HG03175 (cell line): ENCODE data around the gene GABRB3.

ENCODE experiments used
- ATAC-seq: cut with Tn5 transposase; IDR thresholded peaks from one replicate; pipeline ENCODE4 v1.9.1; 2021; ENCODE audit warnings: mild to moderate bottlenecking, moderate library complexity; ENCODE audit not compliant: unreplicated experiment

Gene GABRB3

DNA sequence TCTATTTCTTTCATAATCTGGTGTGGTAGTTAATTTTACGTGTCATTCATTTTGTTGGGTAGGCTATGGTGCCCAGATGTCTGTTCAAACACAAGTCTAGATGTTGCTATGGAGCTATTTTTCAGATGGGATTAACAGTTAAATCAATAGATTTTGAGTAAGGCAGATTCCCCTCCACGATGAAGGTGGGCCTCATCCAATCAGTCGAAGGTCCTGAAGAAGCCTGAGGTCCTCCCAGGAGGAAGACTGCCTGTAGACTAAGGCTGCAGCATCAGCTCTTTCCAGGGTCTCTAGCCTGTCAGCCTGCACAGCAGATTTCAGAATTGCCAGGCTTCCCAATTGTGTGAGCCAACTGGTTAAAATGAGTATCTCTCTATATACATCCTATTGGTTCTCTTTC, 92.9 kb downstream of the GABRB3 start:
- ATAC-seq: no peak

DNA sequence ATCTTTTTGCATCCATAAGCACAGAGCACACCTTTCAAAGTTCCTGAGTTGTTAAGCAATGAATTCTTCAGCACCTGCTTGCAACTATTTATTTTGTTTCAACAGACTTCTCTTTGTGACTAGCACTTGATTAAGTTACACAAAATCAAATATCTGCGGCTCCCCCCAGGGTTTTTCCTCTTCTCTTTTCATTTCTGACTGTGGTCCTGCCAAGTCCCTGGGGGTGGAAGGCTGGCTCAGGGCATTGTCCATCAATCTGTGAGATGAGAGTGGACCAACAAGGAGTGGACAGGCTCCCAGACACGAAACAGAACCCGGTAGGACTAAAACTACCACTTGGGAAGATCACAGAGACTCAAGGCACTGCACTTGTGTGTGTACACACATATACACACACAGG, 96.8 kb downstream of the GABRB3 start:
- no peak for ATAC-seq

- no peak for ATAC-seq
These were observed 98.4 kb downstream of the GABRB3 start for GRCh38 chr15:26674467-26674866.

- ATAC-seq: no peak
These were observed 99.4 kb downstream of the GABRB3 start for GRCh38 chr15:26673445-26673844.

DNA sequence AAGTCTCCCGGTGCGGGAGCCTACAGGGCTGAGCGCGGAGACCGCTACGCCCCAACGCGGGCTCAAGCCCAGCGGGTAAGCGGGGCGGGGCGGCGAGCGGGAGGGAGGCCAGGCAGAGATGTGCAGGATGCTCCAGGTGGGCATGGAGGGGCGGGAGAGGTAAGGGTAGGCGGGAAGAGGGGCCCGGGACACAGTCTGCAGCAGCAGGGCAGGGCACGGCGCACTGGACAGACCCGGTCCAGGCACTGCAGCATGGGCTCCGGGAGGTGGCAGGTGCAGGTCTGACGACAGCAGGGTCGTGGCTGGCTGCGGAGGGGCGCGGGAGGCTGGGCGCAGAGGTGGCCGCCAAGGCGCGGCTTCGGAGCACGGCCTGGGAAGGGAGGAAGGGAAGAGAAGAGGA, 102.8 kb downstream of the GABRB3 start:
- ATAC-seq: no peak

- ATAC-seq: no peak
These were observed 105.5 kb downstream of the GABRB3 start for GRCh38 chr15:26667222-26667988.

GRCh38 chr15:26665957-26666791, 106.7 kb downstream of the GABRB3 start:
- no peak for ATAC-seq

DNA sequence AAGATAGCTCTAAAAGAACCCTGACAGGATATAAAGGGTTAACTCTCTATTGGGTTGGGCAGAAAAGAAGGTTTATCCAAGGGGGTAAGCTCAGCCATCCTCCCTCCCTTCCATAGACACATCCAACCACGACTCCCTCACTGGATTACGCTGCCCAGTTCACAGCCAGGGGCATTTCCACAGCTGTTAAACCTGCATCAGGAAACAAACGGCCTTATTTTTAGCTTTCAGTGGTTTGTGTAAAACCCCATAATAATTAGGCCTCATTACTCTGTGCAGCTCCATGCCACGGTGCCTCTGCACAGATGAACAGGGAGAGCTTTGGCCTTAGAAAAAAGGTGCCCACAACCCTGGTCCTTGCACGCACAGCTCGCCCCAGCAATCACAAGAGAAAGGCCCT, 110.6 kb downstream of the GABRB3 start:
- ATAC-seq: no peak

DNA sequence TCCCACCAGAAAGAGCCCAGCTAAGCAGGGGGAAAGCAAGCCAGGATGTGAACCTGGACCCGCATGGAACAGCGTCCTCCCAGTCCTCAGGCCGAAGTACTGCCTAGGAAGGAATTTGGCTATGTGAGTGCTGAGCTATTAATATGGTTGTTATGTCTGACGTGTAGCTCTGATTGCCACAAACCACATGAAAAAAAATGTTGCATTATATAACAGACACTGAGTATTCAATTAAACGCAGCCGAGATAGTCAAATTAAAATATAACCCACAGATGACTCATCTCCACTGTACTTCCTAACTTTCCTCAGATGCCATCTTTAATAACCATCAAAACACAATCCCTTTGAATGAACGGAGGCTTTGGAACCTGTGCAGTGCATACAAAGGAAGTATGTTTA, 111.1 kb downstream of the GABRB3 start:
- ATAC-seq: no peak

- ATAC-seq: no peak
These were observed 111.8 kb downstream of the GABRB3 start for GRCh38 chr15:26661107-26661506.

DNA sequence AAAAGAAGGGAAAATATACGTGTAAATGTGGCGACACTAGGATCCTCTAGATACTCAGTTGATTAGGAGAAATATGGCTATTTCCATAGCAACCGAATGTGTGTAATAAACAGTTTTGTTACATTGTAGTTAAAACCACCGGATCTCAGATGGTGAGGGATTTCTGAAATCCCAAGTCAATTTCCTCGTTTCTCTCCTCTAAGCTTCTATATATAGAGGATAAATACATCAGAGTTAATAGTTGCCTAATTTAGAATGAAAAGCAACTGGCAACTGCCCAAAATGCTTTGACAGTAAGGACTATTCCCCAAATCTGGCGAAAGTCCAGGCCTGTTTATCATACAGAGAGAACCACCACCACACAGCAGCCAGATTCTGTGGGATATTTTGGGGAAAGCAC, 112.6 kb downstream of the GABRB3 start:
- ATAC-seq: no peak

DNA sequence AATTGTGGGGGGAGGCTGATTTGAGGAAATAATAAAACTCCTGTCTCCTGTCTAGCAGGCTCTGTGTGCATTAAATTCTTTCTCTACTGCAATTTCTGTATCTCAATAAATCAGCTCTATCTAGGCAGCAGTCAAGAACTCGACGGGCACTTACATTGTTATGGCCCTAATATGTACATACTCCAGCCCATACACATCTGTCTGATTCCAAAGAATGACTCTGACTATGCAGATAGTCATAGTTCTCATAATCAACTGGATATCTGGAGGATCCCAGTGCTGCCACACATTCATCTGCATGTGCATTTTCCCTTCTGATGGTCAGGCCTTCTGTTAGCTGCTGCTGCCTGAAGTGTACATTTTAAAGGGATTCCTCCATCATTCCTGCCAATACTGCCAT, 114.6 kb downstream of the GABRB3 start:
- no peak for ATAC-seq

- no peak for ATAC-seq
These were observed 116.8 kb downstream of the GABRB3 start for GRCh38 chr15:26656080-26656479.

DNA sequence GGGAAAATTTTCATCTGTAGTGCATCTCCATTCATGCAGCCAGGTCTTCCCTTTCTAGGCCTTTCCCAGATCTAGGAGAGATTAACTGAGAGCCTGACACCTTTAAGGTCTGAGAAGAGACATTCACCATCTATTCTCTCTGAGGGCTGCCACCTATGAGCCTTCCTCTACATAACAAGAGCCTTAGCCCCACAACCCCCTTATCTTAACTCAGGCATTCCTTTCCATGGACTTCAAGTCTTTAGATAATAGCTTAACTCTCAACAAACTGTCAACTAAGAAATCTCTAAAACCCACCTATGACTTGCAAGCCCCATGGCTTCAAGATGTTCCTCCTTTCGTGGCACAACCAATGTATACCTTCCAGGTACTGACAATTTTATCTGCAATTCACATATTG, 121.0 kb downstream of the GABRB3 start:
- no peak for ATAC-seq

- ATAC-seq: no peak
These were observed 124.2 kb downstream of the GABRB3 start for GRCh38 chr15:26648676-26649075.

DNA sequence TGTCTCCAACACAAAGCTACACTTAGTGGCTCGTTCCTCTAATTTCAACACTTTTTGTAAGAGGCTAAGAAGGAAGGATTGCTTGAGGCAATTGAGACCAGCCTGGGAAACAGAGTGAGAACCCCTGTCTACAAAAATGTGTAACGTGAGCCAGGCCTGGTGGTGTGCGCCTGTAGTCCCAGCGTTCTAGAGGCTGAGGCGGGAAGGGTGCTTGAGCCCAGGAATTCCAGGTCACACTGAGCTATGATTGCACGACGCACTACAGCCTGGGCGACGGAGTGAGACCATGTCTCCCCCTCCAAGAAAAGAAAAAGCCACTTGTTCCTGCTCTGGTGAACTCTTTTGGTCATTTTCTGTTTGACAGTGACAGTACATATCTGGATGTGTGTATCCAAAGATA, 127.9 kb downstream of the GABRB3 start:
- ATAC-seq: no peak

- ATAC-seq: no peak
These were observed 131.7 kb downstream of the GABRB3 start for GRCh38 chr15:26641144-26641543.

GRCh38 chr15:26640601-26641000, 132.3 kb downstream of the GABRB3 start:
- no peak for ATAC-seq

DNA sequence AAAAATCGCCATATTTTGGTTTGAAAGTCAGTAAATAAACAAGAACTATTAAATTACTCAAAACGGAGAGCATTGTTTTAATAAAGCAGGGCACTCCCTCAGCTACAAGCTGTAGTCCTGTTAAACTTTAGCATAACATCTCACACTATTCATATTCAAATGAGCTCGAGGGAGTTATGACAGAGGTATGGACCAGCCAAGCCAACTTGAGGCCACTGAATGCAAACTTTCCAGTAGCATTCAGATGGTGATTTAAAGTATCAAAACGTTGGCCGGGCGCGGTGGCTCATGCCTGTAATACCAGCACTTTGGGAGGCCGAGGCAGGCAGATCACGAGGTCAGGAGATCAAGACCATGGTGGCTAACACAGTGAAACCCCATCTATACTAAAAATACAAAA, 132.9 kb downstream of the GABRB3 start:
- ATAC-seq: no peak

- no peak for ATAC-seq
These were observed 137.3 kb downstream of the GABRB3 start for GRCh38 chr15:26635614-26636013.

DNA sequence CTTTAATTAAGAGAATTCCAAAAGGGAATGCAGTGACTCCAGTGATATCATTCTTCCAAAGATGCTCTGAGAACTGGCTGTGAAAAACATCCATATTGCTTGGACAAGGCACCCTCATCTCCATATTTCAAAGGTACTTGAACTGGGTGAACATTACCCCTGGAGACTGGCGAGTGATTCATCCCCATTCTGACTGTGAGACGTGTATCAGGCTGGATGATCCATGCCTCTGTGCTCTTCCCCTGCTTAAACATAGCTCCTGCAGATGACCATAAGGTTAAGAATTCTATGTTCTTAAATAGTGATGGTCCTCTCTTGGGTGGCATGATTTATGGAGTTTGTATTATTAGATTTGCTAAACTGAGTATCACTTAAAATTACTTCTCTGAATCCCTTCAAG, 137.8 kb downstream of the GABRB3 start:
- no peak for ATAC-seq

GRCh38 chr15:26634319-26634718, 138.5 kb downstream of the GABRB3 start:
- no peak for ATAC-seq
